H1 (cell line): ENCODE results near the gene TAS2R7. TPM values are rescaled to one million over a fixed set of nuclear protein-coding genes. Genes with fewer than 3 reads are reported as not detected.

Experiments
- polyA plus RNA-seq, 7 experiments: library from polyadenylated mRNA; depleted of rRNA in 3 of 7; stranded (reverse) in 5 of 7; unstranded in 2 of 7; fragments of >200 nt in 5 of 7; fragments of 200-250 nt in 2 of 7; gene quantifications; 1 replicate in 5 of 7; 2 replicates in 1 of 7; 4 replicates in 1 of 7; pipeline versions ENCODE4 v1.2.1 to v1.2.3, GENCODE V29; 2011 to 2013; ENCODE audit warnings: missing spikeins in 2 of 7, mixed read lengths in 2 of 7
- total RNA-seq: library from RNA; stranded (reverse); fragmentation: NEBNext Ultra II Directional; extraction: Animal tissue kit (Norgen Biotek cat#: 25700); gene quantifications from 2 replicates; pipeline ENCODE4 v1.2.1, GENCODE V29; 2021
- TF ChIP-seq, protein P1 (sequence below): fragments of 300-600 bp; sonication (generic); IDR thresholded peaks from 2 replicates; pipeline ENCODE4 v1.7.1; 2012; ENCODE audit warnings: low read length, moderate library complexity, mild to moderate bottlenecking, inconsistent platforms; ENCODE audit not compliant: insufficient replicate concordance
- TF ChIP-seq, protein P2 (sequence below), 3 experiments: IDR thresholded peaks; 1 replicate in 2 of 3; 2 replicates in 1 of 3; pipeline versions ENCODE4 v1.5.1 to v1.6.1; 2011; ENCODE audit warnings: low read length in 3 of 3, mild to moderate bottlenecking in 3 of 3, inconsistent platforms in 2 of 3, low read depth in 1 of 3, moderate library complexity in 1 of 3; ENCODE audit not compliant: insufficient read depth in 1 of 3; ENCODE audit errors: control extremely low read depth in 1 of 3

Gene TAS2R7
- total and polyA plus RNA-seq, 2 of the 8 experiments (the other 6 are each of a cell fraction or from before 2014, with no cell fraction given) = not detected

DNA sequence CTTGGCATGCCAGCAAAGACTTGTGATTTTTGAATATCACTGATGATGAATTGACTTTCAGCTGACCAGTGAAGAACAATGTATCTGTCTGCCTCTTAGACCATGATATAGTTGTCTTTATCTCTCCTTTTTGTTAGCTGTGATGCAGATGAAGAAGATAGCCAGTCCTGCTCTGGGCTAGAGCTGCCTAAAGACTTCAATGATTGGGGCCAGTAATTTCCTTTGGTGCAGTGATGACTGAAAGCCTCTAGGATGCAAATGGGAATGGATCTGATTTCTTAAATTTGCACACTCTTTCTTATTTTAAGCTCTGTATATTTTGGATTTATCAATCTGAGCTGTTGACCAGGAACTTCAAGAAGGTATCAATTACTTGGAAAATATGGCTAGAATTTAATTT lies 7.6 kb upstream of the TAS2R7 start, which contains the start of gene TAS2R9 (continued):
- TF ChIP-seq, protein P1, sequence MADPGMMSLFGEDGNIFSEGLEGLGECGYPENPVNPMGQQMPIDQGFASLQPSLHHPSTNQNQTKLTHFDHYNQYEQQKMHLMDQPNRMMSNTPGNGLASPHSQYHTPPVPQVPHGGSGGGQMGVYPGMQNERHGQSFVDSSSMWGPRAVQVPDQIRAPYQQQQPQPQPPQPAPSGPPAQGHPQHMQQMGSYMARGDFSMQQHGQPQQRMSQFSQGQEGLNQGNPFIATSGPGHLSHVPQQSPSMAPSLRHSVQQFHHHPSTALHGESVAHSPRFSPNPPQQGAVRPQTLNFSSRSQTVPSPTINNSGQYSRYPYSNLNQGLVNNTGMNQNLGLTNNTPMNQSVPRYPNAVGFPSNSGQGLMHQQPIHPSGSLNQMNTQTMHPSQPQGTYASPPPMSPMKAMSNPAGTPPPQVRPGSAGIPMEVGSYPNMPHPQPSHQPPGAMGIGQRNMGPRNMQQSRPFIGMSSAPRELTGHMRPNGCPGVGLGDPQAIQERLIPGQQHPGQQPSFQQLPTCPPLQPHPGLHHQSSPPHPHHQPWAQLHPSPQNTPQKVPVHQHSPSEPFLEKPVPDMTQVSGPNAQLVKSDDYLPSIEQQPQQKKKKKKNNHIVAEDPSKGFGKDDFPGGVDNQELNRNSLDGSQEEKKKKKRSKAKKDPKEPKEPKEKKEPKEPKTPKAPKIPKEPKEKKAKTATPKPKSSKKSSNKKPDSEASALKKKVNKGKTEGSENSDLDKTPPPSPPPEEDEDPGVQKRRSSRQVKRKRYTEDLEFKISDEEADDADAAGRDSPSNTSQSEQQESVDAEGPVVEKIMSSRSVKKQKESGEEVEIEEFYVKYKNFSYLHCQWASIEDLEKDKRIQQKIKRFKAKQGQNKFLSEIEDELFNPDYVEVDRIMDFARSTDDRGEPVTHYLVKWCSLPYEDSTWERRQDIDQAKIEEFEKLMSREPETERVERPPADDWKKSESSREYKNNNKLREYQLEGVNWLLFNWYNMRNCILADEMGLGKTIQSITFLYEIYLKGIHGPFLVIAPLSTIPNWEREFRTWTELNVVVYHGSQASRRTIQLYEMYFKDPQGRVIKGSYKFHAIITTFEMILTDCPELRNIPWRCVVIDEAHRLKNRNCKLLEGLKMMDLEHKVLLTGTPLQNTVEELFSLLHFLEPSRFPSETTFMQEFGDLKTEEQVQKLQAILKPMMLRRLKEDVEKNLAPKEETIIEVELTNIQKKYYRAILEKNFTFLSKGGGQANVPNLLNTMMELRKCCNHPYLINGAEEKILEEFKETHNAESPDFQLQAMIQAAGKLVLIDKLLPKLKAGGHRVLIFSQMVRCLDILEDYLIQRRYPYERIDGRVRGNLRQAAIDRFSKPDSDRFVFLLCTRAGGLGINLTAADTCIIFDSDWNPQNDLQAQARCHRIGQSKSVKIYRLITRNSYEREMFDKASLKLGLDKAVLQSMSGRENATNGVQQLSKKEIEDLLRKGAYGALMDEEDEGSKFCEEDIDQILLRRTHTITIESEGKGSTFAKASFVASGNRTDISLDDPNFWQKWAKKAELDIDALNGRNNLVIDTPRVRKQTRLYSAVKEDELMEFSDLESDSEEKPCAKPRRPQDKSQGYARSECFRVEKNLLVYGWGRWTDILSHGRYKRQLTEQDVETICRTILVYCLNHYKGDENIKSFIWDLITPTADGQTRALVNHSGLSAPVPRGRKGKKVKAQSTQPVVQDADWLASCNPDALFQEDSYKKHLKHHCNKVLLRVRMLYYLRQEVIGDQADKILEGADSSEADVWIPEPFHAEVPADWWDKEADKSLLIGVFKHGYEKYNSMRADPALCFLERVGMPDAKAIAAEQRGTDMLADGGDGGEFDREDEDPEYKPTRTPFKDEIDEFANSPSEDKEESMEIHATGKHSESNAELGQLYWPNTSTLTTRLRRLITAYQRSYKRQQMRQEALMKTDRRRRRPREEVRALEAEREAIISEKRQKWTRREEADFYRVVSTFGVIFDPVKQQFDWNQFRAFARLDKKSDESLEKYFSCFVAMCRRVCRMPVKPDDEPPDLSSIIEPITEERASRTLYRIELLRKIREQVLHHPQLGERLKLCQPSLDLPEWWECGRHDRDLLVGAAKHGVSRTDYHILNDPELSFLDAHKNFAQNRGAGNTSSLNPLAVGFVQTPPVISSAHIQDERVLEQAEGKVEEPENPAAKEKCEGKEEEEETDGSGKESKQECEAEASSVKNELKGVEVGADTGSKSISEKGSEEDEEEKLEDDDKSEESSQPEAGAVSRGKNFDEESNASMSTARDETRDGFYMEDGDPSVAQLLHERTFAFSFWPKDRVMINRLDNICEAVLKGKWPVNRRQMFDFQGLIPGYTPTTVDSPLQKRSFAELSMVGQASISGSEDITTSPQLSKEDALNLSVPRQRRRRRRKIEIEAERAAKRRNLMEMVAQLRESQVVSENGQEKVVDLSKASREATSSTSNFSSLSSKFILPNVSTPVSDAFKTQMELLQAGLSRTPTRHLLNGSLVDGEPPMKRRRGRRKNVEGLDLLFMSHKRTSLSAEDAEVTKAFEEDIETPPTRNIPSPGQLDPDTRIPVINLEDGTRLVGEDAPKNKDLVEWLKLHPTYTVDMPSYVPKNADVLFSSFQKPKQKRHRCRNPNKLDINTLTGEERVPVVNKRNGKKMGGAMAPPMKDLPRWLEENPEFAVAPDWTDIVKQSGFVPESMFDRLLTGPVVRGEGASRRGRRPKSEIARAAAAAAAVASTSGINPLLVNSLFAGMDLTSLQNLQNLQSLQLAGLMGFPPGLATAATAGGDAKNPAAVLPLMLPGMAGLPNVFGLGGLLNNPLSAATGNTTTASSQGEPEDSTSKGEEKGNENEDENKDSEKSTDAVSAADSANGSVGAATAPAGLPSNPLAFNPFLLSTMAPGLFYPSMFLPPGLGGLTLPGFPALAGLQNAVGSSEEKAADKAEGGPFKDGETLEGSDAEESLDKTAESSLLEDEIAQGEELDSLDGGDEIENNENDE = no peak
- TF ChIP-seq, protein P2, sequence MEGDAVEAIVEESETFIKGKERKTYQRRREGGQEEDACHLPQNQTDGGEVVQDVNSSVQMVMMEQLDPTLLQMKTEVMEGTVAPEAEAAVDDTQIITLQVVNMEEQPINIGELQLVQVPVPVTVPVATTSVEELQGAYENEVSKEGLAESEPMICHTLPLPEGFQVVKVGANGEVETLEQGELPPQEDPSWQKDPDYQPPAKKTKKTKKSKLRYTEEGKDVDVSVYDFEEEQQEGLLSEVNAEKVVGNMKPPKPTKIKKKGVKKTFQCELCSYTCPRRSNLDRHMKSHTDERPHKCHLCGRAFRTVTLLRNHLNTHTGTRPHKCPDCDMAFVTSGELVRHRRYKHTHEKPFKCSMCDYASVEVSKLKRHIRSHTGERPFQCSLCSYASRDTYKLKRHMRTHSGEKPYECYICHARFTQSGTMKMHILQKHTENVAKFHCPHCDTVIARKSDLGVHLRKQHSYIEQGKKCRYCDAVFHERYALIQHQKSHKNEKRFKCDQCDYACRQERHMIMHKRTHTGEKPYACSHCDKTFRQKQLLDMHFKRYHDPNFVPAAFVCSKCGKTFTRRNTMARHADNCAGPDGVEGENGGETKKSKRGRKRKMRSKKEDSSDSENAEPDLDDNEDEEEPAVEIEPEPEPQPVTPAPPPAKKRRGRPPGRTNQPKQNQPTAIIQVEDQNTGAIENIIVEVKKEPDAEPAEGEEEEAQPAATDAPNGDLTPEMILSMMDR (IDR thresholded peaks at IDR 0.05; ENCODE audit: control extremely low read depth in 1 of 3, insufficient read depth in 1 of 3, low read depth in 1 of 3, low read length in 3 of 3) = no peak
